Measurements from ENCODE around the gene SLC22A5.

GRCh38 chr5:132435447-132435846 is 65.9 kb downstream of the SLC22A5 start:
- TF ChIP-seq TRIM24 (IDR thresholded peaks at IDR 0.05): no peak
- TF ChIP-seq PRPF4 (IDR thresholded peaks at IDR 0.05; ENCODE audit: insufficient read depth, low read depth, low read length, poor library complexity, severe bottlenecking): no peak
- TF ChIP-seq EP300 (IDR thresholded peaks at IDR 0.05; ENCODE audit: low read length): no peak
- TF ChIP-seq, protein P1, sequence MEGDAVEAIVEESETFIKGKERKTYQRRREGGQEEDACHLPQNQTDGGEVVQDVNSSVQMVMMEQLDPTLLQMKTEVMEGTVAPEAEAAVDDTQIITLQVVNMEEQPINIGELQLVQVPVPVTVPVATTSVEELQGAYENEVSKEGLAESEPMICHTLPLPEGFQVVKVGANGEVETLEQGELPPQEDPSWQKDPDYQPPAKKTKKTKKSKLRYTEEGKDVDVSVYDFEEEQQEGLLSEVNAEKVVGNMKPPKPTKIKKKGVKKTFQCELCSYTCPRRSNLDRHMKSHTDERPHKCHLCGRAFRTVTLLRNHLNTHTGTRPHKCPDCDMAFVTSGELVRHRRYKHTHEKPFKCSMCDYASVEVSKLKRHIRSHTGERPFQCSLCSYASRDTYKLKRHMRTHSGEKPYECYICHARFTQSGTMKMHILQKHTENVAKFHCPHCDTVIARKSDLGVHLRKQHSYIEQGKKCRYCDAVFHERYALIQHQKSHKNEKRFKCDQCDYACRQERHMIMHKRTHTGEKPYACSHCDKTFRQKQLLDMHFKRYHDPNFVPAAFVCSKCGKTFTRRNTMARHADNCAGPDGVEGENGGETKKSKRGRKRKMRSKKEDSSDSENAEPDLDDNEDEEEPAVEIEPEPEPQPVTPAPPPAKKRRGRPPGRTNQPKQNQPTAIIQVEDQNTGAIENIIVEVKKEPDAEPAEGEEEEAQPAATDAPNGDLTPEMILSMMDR (IDR thresholded peaks at IDR 0.05 in 2 of 3, conservative IDR thresholded peaks at IDR 0.05 in 1 of 3; ENCODE audit: insufficient read depth in 2 of 3, low read depth in 1 of 3, low read length in 3 of 3): no peak
